HCT116 (cell line): Measurements from ENCODE around the gene VAT1.
"Not testable (repeated sequence)": the region's sequence is repeated elsewhere in the genome, so short reads cannot be mapped to it uniquely, and the experiment has no call there.

Experiments used
- CTCF ChIP-seq, 3 experiments: fragments of 200-600 bp in 1 of 3; sonication (generic) in 1 of 3; IDR thresholded peaks in 2 of 3; conservative IDR thresholded peaks in 1 of 3; 2 replicates each; pipeline ENCODE4 v1.5.1; 2012 to 2017; ENCODE audit warnings: low read depth in 2 of 3, low read length in 2 of 3, antibody characterized with exemption in 1 of 3, borderline replicate concordance in 1 of 3, control low read depth in 1 of 3, mild to moderate bottlenecking in 1 of 3, mixed read lengths in 1 of 3, mixed run types in 1 of 3, moderate library complexity in 1 of 3; ENCODE audit not compliant: insufficient read depth in 1 of 3
- ELF1 ChIP-seq: IDR thresholded peaks from 2 replicates; pipeline ENCODE4 v1.6.1; 2012; ENCODE audit warnings: low read depth, borderline replicate concordance
- EZH2 ChIP-seq: fragments of 200-600 bp; sonication (generic); IDR thresholded peaks from 2 replicates; pipeline ENCODE4 v1.6.1; 2017; ENCODE audit warnings: antibody characterized with exemption, mixed run types
- EZH2phosphoT487 ChIP-seq: fragments of 200-600 bp; IDR thresholded peaks from 2 replicates; pipeline ENCODE4 v1.6.1; 2018; ENCODE audit warnings: antibody characterized with exemption, borderline replicate concordance
- POLR2A ChIP-seq: IDR thresholded peaks from 2 replicates; pipeline ENCODE4 v1.7.0; 2011; ENCODE audit warnings: borderline replicate concordance; ENCODE audit not compliant: insufficient read depth, insufficient read length; ENCODE audit errors: extremely low read depth
- POLR2AphosphoS5 ChIP-seq: IDR thresholded peaks from 2 replicates; pipeline ENCODE4 v1.6.1; 2011; ENCODE audit warnings: mild to moderate bottlenecking, low read depth, low read length, moderate library complexity
- SIN3A ChIP-seq: IDR thresholded peaks from 2 replicates; pipeline ENCODE4 v1.6.1; 2012; ENCODE audit warnings: low read depth
- SP1 ChIP-seq: IDR thresholded peaks from 2 replicates; pipeline ENCODE4 v1.6.1; 2012; ENCODE audit warnings: low read depth
- YY1 ChIP-seq: IDR thresholded peaks from 2 replicates; pipeline ENCODE4 v1.6.1; 2011; ENCODE audit warnings: low read length, low read depth, moderate library complexity, mild to moderate bottlenecking; ENCODE audit not compliant: insufficient replicate concordance; ENCODE audit errors: extremely low read depth
- ZFX ChIP-seq: fragments of 450-650 bp; IDR thresholded peaks from 2 replicates; pipeline ENCODE4 v1.6.1; 2017
- ZNF274 ChIP-seq: fragments of 200-500 bp; sonication (Bioruptor generic); IDR thresholded peaks from 2 replicates; pipeline ENCODE4 v1.6.1; 2014; ENCODE audit warnings: mild to moderate bottlenecking, low read depth, low read length, inconsistent platforms
- TF ChIP-seq, protein P1 (sequence below): IDR thresholded peaks from 2 replicates; pipeline ENCODE4 v1.6.1; 2012
- TF ChIP-seq, protein P2 (sequence below): IDR thresholded peaks from 2 replicates; pipeline ENCODE4 v1.6.1; 2011; ENCODE audit warnings: mild to moderate bottlenecking, low read length, moderate library complexity; ENCODE audit not compliant: insufficient replicate concordance; ENCODE audit errors: extremely low read depth

DNA sequence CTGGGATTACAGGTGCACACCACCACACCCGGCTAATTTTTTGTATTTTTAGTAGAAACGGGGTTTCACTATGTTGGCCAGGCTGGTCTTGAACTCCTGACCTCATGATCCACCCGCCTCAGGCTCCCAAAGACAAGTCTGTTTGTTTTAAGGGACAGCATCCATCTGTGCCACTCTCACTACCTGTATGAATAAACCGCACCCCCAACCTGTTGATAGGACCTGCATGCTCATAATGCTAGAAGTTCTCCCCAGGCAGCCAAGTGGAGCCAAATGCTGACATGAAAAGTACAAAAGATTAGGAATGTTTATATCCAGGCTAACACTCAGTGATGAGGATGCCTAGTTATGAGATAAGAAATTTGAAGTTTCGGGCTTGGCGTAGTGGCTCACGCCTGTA lies 30.8 kb upstream of the VAT1 start:
- TF ChIP-seq CTCF (IDR thresholded peaks at IDR 0.05 in 2 of 3, conservative IDR thresholded peaks at IDR 0.05 in 1 of 3; ENCODE audit: borderline replicate concordance in 1 of 3, insufficient read depth in 1 of 3, low read depth in 2 of 3, low read length in 2 of 3); POLR2AphosphoS5; POLR2A; SP1; ZNF274; EZH2; SIN3A; ELF1; ZFX; YY1; EZH2phosphoT487: not testable (repeated sequence)
- TF ChIP-seq, protein P1, sequence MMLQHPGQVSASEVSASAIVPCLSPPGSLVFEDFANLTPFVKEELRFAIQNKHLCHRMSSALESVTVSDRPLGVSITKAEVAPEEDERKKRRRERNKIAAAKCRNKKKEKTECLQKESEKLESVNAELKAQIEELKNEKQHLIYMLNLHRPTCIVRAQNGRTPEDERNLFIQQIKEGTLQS, result not testable (repeated sequence)
- TF ChIP-seq, protein P2, sequence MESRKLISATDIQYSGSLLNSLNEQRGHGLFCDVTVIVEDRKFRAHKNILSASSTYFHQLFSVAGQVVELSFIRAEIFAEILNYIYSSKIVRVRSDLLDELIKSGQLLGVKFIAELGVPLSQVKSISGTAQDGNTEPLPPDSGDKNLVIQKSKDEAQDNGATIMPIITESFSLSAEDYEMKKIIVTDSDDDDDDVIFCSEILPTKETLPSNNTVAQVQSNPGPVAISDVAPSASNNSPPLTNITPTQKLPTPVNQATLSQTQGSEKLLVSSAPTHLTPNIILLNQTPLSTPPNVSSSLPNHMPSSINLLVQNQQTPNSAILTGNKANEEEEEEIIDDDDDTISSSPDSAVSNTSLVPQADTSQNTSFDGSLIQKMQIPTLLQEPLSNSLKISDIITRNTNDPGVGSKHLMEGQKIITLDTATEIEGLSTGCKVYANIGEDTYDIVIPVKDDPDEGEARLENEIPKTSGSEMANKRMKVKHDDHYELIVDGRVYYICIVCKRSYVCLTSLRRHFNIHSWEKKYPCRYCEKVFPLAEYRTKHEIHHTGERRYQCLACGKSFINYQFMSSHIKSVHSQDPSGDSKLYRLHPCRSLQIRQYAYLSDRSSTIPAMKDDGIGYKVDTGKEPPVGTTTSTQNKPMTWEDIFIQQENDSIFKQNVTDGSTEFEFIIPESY, result not testable (repeated sequence)
